ENCODE measurements around the gene GAL3ST2.
A peak's percentile ranks its signal among the peaks of the same experiment; 100 is the strongest.

The GAL3ST2 gene

GRCh38 chr2:241850544-241851324 is 74.1 kb downstream of the GAL3ST2 start:
- no peak for TF ChIP-seq CTCF (IDR thresholded peaks at IDR 0.05; ENCODE audit: borderline replicate concordance, control extremely low read depth, extremely low read depth, insufficient read depth, missing control alignments)
- in situ Hi-C loops (cut with MboI; ENCODE audit: low sequenced_read_pairs, unreplicated experiment) = no loop called here
- DNase-seq (ENCODE audit: low spot score) = peak; percentile 22

- no peak for TF ChIP-seq CTCF (IDR thresholded peaks at IDR 0.05; ENCODE audit: borderline replicate concordance, control extremely low read depth, extremely low read depth, insufficient read depth, missing control alignments)
- in situ Hi-C loops (cut with MboI; ENCODE audit: low sequenced_read_pairs, unreplicated experiment) = no loop called here
- peak; percentile 30 for DNase-seq (ENCODE audit: low spot score)
Observed at GRCh38 chr2:241851325-241852115, 74.9 kb downstream of the GAL3ST2 start.

- DNase-seq (ENCODE audit: low spot score) = peak; percentile 18
- TF ChIP-seq CTCF (IDR thresholded peaks at IDR 0.05; ENCODE audit: borderline replicate concordance, control extremely low read depth, extremely low read depth, insufficient read depth, missing control alignments) = no peak
- in situ Hi-C loops (cut with MboI; ENCODE audit: low sequenced_read_pairs, unreplicated experiment) = no loop called here
Observed at GRCh38 chr2:241852116-241852980, 75.7 kb downstream of the GAL3ST2 start.

- in situ Hi-C loops (cut with MboI; ENCODE audit: low sequenced_read_pairs, unreplicated experiment) = no loop called here
- DNase-seq (ENCODE audit: low spot score) = peak; percentile 37
- no peak for TF ChIP-seq CTCF (IDR thresholded peaks at IDR 0.05; ENCODE audit: borderline replicate concordance, control extremely low read depth, extremely low read depth, insufficient read depth, missing control alignments)
Observed at GRCh38 chr2:241852981-241853631, 76.5 kb downstream of the GAL3ST2 start.
